ENCODE data around the gene SVOPL. TPM values are rescaled to one million over a fixed set of nuclear protein-coding genes. Genes with fewer than 3 reads are reported as not detected.
A peak's percentile ranks its signal among the peaks of the same experiment; 100 is the strongest.

SVOPL gene
- total and polyA plus RNA-seq, 2 experiments from 2014 or later = 2.3 to 4.5 TPM

- Histone ChIP-seq H3K36me3 (no peaks in the 10 kb centered on the region), H3K27me3 (no peaks in the 10 kb centered on the region), H3K4me3 (no peak overlapping the region), H3K9me3 (ENCODE audit: low read depth) (no peaks in the 10 kb centered on the region), H3K27ac (no peak overlapping the region), H3K4me1 (ENCODE audit: low read depth) (no peaks in the 10 kb centered on the region)
- no peak for DNase-seq (ENCODE audit: low read depth in 1 of 2, low spot score in 1 of 2)
- TF ChIP-seq CTCF (IDR thresholded peaks at IDR 0.05; ENCODE audit: low read depth, low read length) = no peak
Observed at GRCh38 chr7:138618933-138619332, 82.2 kb downstream of the SVOPL start.

DNA sequence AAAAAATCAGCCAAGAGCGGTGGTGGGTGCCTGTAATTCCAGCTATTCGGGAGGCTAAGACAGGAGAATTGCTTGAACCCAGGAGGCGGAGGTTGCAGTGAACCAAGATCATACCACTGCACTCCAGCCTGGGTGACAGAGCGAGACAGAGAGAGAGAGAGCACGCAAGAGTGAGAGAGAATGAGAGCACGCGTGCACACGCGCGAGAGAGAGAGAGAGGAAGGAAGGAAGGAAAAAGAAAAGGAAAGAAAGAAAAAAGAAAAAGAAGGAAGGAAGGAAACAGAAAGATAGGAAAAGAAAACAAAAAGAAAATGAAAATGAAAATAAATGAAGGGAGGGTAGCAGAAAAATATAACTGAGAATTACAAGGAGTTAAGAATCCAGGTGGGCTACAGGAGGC is 82.7 kb downstream of the SVOPL start:
- Histone ChIP-seq H3K4me3 (no peak overlapping the region), H3K27me3 (no peaks in the 10 kb centered on the region), H3K27ac (no peak overlapping the region), H3K36me3 (no peaks in the 10 kb centered on the region), H3K9me3 (ENCODE audit: low read depth) (no peaks in the 10 kb centered on the region), H3K4me1 (ENCODE audit: low read depth) (no peaks in the 10 kb centered on the region)
- no peak for DNase-seq (ENCODE audit: low read depth in 1 of 2, low spot score in 1 of 2)
- no peak for TF ChIP-seq CTCF (IDR thresholded peaks at IDR 0.05; ENCODE audit: low read depth, low read length)

DNA sequence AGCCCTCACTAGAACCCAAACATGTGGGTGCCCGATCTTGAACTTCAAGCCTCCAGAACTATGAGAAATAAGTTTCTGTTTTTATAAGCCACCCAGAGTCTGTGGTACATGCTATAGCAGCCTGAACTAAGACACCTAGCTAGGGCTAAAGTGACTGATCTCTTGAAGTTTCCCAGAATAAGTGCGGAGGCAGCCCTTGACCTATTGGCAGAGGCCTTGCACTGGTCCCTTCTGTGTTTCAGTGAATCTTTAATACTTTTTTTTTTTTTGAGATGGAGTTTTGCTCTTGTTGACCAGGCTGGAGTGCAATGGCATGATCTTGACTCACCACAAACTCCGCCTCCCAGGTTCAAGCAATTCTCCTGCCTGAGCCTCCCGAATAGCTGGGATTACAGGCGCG is 85.1 kb downstream of the SVOPL start:
- no peak for DNase-seq (ENCODE audit: low read depth in 1 of 2, low spot score in 1 of 2)
- Histone ChIP-seq H3K27me3 (no peaks in the 10 kb centered on the region), H3K9me3 (ENCODE audit: low read depth) (no peaks in the 10 kb centered on the region), H3K36me3 (no peaks in the 10 kb centered on the region), H3K4me1 (ENCODE audit: low read depth) (no peaks in the 10 kb centered on the region), H3K27ac (no peak overlapping the region), H3K4me3 (no peak overlapping the region)
- TF ChIP-seq CTCF (IDR thresholded peaks at IDR 0.05; ENCODE audit: low read depth, low read length) = no peak

- no peaks in the 10 kb centered on the region for H3K9me3 ChIP-seq (ENCODE audit: low read depth)
- H3K36me3 ChIP-seq = no peaks in the 10 kb centered on the region
- peaks cover 5% of the 10 kb centered on the region for H3K4me1 ChIP-seq (ENCODE audit: low read depth)
- no peaks in the 10 kb centered on the region for H3K27me3 ChIP-seq
- no peak for DNase-seq (ENCODE audit: low read depth in 1 of 2, low spot score in 1 of 2)
- TF ChIP-seq CTCF (IDR thresholded peaks at IDR 0.05; ENCODE audit: low read depth, low read length) = no peak
- H3K27ac ChIP-seq = no peak overlapping the region
- no peak overlapping the region for H3K4me3 ChIP-seq
Observed at GRCh38 chr7:138613630-138614029, 87.5 kb downstream of the SVOPL start.

GRCh38 chr7:138610671-138611170 is 90.4 kb downstream of the SVOPL start:
- H3K4me1 ChIP-seq (ENCODE audit: low read depth) = peaks cover 5% of the 10 kb centered on the region
- DNase-seq (ENCODE audit: low read depth in 1 of 2, low spot score in 1 of 2) = peak in 1 of 2 donors; percentile 68
- TF ChIP-seq CTCF (IDR thresholded peaks at IDR 0.05; ENCODE audit: low read depth, low read length) = no peak
- no peak overlapping the region for H3K4me3 ChIP-seq
- H3K27ac ChIP-seq = peak overlapping the region; percentile 70
- H3K27me3 ChIP-seq = no peaks in the 10 kb centered on the region
- H3K9me3 ChIP-seq (ENCODE audit: low read depth) = no peaks in the 10 kb centered on the region
- no peaks in the 10 kb centered on the region for H3K36me3 ChIP-seq

- Histone ChIP-seq H3K27me3 (no peaks in the 10 kb centered on the region), H3K4me1 (ENCODE audit: low read depth) (peaks cover 5% of the 10 kb centered on the region), H3K27ac (no peak overlapping the region), H3K4me3 (no peak overlapping the region), H3K9me3 (ENCODE audit: low read depth) (no peaks in the 10 kb centered on the region), H3K36me3 (no peaks in the 10 kb centered on the region)
- no peak for TF ChIP-seq CTCF (IDR thresholded peaks at IDR 0.05; ENCODE audit: low read depth, low read length)
- peak in 1 of 2 donors; percentile 66 for DNase-seq (ENCODE audit: low read depth in 1 of 2, low spot score in 1 of 2)
Observed at GRCh38 chr7:138608275-138608674, 92.9 kb downstream of the SVOPL start.

Data from cardiac muscle cell (in vitro differentiated cells and primary cell).